H1 (cell line): ENCODE data around the gene DISP3. TPM values are rescaled to one million over a fixed set of nuclear protein-coding genes. Genes with fewer than 3 reads are reported as not detected.

Source experiments
- CTCF ChIA-PET: fragments of 300-600 bp; sonication (Branson Sonifier 250); formaldehyde crosslinking; loops from one replicate; lab custom pipeline; 2021; ENCODE audit not compliant: partially characterized antibody; lab: Charles Lee
- POLR2A ChIA-PET: fragments of 300-600 bp; sonication (Branson Sonifier 250); formaldehyde crosslinking; loops from one replicate; lab custom pipeline; 2021; ENCODE audit warnings: inconsistent platforms; ENCODE audit not compliant: partially characterized antibody; lab: Charles Lee
- DNase-seq, 2 experiments: peaks; one replicate each; pipeline versions ENCODE4 v3.0.0 to v3.0.0-alpha.2; 2010 to 2022; ENCODE audit warnings: low spot score in 2 of 2, low read depth in 1 of 2, mixed read lengths in 1 of 2
- FAIRE-seq: peaks from 2 replicates; lab custom pipeline; 2011; peaks lifted over from hg19 to GRCh38; lab: Jason Lieb, UNC
- H2AFZ ChIP-seq: 2 replicates; pipeline ENCODE4 v1.8.1; 2012; ENCODE audit warnings: low read length, inconsistent platforms
- H2AK5ac ChIP-seq: 2 replicates; pipeline ENCODE4 v1.6.1; 2013; ENCODE audit warnings: low read depth, low read length
- H2BK120ac ChIP-seq: replicated peaks from 2 replicates; pipeline ENCODE3; 2013; ENCODE audit warnings: low read depth, low read length, inconsistent platforms
- H2BK12ac ChIP-seq: 2 replicates; pipeline ENCODE4 v1.6.1; 2013; ENCODE audit warnings: low read depth, low read length
- H2BK15ac ChIP-seq: 2 replicates; pipeline ENCODE4 v1.6.1; 2013; ENCODE audit warnings: low read length
- H2BK20ac ChIP-seq: 2 replicates; pipeline ENCODE4 v1.6.1; 2013; ENCODE audit warnings: low read length
- H2BK5ac ChIP-seq: 2 replicates; pipeline ENCODE4 v1.6.1; 2013; ENCODE audit warnings: low read depth, low read length
- H3K14ac ChIP-seq: 2 replicates; pipeline ENCODE4 v1.6.1; 2013; ENCODE audit warnings: inconsistent platforms; ENCODE audit not compliant: insufficient read length
- H3K18ac ChIP-seq: 2 replicates; pipeline ENCODE4 v1.6.1; 2013; ENCODE audit warnings: low read length; ENCODE audit errors: extremely low read depth
- H3K23ac ChIP-seq: 2 replicates; pipeline ENCODE4 v1.6.1; 2013; ENCODE audit warnings: inconsistent platforms; ENCODE audit not compliant: insufficient read length
- H3K23me2 ChIP-seq: 2 replicates; pipeline ENCODE4 v1.6.1; 2013; ENCODE audit warnings: low read depth, low read length
- H3K27ac ChIP-seq: 2 replicates; pipeline ENCODE4 v1.6.1; 2011; ENCODE audit warnings: low read depth, low read length, inconsistent platforms
- H3K27me3 ChIP-seq, 4 experiments: replicated peaks in 1 of 4; 1 replicate in 1 of 4; 2 replicates in 3 of 4; pipeline versions ENCODE4 v1.6.1 to v1.8.1; 2011 to 2013; ENCODE audit warnings: low read length in 3 of 4, mild to moderate bottlenecking in 3 of 4, inconsistent platforms in 2 of 4, mixed read lengths in 2 of 4, moderate library complexity in 1 of 4; ENCODE audit not compliant: control insufficient read depth in 3 of 4, insufficient read depth in 3 of 4; ENCODE audit errors: extremely low read depth in 1 of 4
- H3K36me3 ChIP-seq, 4 experiments: 2 replicates each; pipeline versions ENCODE4 v1.6.1 to v1.8.1; 2011 to 2013; ENCODE audit warnings: mild to moderate bottlenecking in 4 of 4, low read length in 3 of 4, moderate library complexity in 2 of 4, control low read depth in 1 of 4, inconsistent platforms in 1 of 4; ENCODE audit not compliant: insufficient read depth in 4 of 4, control insufficient read depth in 2 of 4
- H3K4ac ChIP-seq: replicated peaks from 2 replicates; pipeline ENCODE3; 2013; ENCODE audit warnings: low read length, low read depth, mixed read lengths, inconsistent platforms; ENCODE audit not compliant: insufficient read length
- H3K4me1 ChIP-seq, 4 experiments: replicated peaks in 1 of 4; 1 replicate in 1 of 4; 2 replicates in 3 of 4; pipeline versions ENCODE4 v1.6.1 to v1.8.1; 2011 to 2013; ENCODE audit warnings: low read length in 3 of 4, inconsistent platforms in 2 of 4, mixed read lengths in 1 of 4; ENCODE audit not compliant: insufficient read depth in 4 of 4, control insufficient read depth in 3 of 4
- H3K4me2 ChIP-seq, 2 experiments: 2 replicates each; pipeline versions ENCODE4 v1.6.1 to v1.8.1; 2011 to 2013; ENCODE audit warnings: low read depth in 2 of 2, low read length in 2 of 2, control low read depth in 1 of 2, inconsistent platforms in 1 of 2, mild to moderate bottlenecking in 1 of 2; ENCODE audit not compliant: insufficient read depth in 1 of 2
- H3K4me3 ChIP-seq, 4 experiments: fragments of 200-600, 300-600 bp in 1 of 4; sonication (generic), shearing (Covaris generic), sonication (Bioruptor Twin) in 1 of 4; 2 replicates each; pipeline versions ENCODE4 v1.5.1 to v1.8.1; 2011 to 2016; ENCODE audit warnings: low read length in 4 of 4, low read depth in 3 of 4, control low read depth in 2 of 4, inconsistent platforms in 2 of 4, mild to moderate bottlenecking in 2 of 4, mixed read lengths in 1 of 4, moderate library complexity in 1 of 4; ENCODE audit not compliant: insufficient read depth in 2 of 4; ENCODE audit errors: extremely low read depth in 1 of 4
- H3K56ac ChIP-seq: replicated peaks from 2 replicates; pipeline ENCODE3; 2013; ENCODE audit warnings: low read depth, mild to moderate bottlenecking, mixed read lengths, low read length, inconsistent platforms; ENCODE audit not compliant: insufficient read length
- H3K79me1 ChIP-seq: 2 replicates; pipeline ENCODE4 v1.6.1; 2013; ENCODE audit warnings: low read depth, low read length, control low read depth
- H3K79me2 ChIP-seq, 2 experiments: 2 replicates each; pipeline versions ENCODE4 v1.6.1 to v1.8.1; 2012 to 2013; ENCODE audit warnings: low read length in 2 of 2, mild to moderate bottlenecking in 2 of 2, inconsistent platforms in 1 of 2; ENCODE audit not compliant: insufficient read depth in 2 of 2, control insufficient read depth in 1 of 2
- H3K9ac ChIP-seq, 4 experiments: replicated peaks in 1 of 4; 1 replicate in 1 of 4; 2 replicates in 3 of 4; pipeline versions ENCODE4 v1.6.1 to v1.8.1; 2011 to 2013; ENCODE audit warnings: low read depth in 3 of 4, low read length in 3 of 4, control low read depth in 2 of 4, mild to moderate bottlenecking in 2 of 4, moderate library complexity in 2 of 4, inconsistent platforms in 1 of 4; ENCODE audit errors: extremely low read depth in 1 of 4
- H3K9me3 ChIP-seq, 2 experiments: 2 replicates each; pipeline versions ENCODE4 v1.6.1 to v1.8.1; 2012 to 2013; ENCODE audit warnings: mild to moderate bottlenecking in 2 of 2, moderate library complexity in 2 of 2, control low read depth in 1 of 2, inconsistent platforms in 1 of 2, low read depth in 1 of 2, low read length in 1 of 2, mixed read lengths in 1 of 2; ENCODE audit not compliant: insufficient read depth in 2 of 2
- H4K20me1 ChIP-seq, 2 experiments: replicated peaks in 1 of 2; 2 replicates each; pipeline versions ENCODE3 to v1.8.1; 2011 to 2013; ENCODE audit warnings: inconsistent platforms in 2 of 2, low read length in 2 of 2, mild to moderate bottlenecking in 1 of 2; ENCODE audit not compliant: insufficient read depth in 2 of 2, control insufficient read depth in 1 of 2
- H4K5ac ChIP-seq: 2 replicates; pipeline ENCODE4 v1.6.1; 2013; ENCODE audit warnings: low read length, low read depth, mixed read lengths, inconsistent platforms; ENCODE audit not compliant: insufficient read length
- H4K8ac ChIP-seq: 2 replicates; pipeline ENCODE4 v1.8.0; 2013; ENCODE audit warnings: mild to moderate bottlenecking, moderate library complexity, low read length, inconsistent platforms; ENCODE audit not compliant: insufficient read depth; ENCODE audit errors: extremely low read depth
- H4K91ac ChIP-seq: replicated peaks from 2 replicates; pipeline ENCODE3; 2013; ENCODE audit warnings: low read length, mixed read lengths, inconsistent platforms; ENCODE audit not compliant: insufficient read length
- BCL11A ChIP-seq, 2 experiments: IDR thresholded peaks; one replicate each; pipeline ENCODE4 v1.6.1; 2011; ENCODE audit warnings: low read depth in 2 of 2, low read length in 2 of 2, mild to moderate bottlenecking in 2 of 2
- FOSL1 ChIP-seq: IDR thresholded peaks from 2 replicates; pipeline ENCODE4 v1.6.1; 2011; ENCODE audit warnings: mild to moderate bottlenecking, low read depth, low read length, moderate library complexity; ENCODE audit not compliant: insufficient read depth
- MAFK ChIP-seq: IDR thresholded peaks from 2 replicates; pipeline ENCODE4 v1.6.1; 2012; ENCODE audit warnings: low read depth, mild to moderate bottlenecking, improper control_type of control experiment, low read length
- WGBS, 2 experiments: shearing (Covaris generic) in 1 of 2; methylation state at CpG; one replicate each; pipeline versions ENCODE4 v1.1.6 to v1.1.7; 2013 to 2015; ENCODE audit warnings: low lambda C conversion rate in 2 of 2, mixed read lengths in 2 of 2, inconsistent platforms in 1 of 2, low coverage in 1 of 2, missing lambda C conversion rate in 1 of 2; ENCODE audit not compliant: insufficient replicate concordance in 2 of 2, insufficient coverage in 1 of 2, insufficient read length in 1 of 2; ENCODE audit errors: extremely low coverage in 1 of 2, missing lambda C conversion rate in 1 of 2; 5-methylcytosine and 5-hydroxymethylcytosine counted together
- polyA plus RNA-seq, 7 experiments: library from polyadenylated mRNA; depleted of rRNA in 3 of 7; stranded (reverse) in 5 of 7; unstranded in 2 of 7; fragments of >200 nt in 5 of 7; fragments of 200-250 nt in 2 of 7; gene quantifications; 1 replicate in 5 of 7; 2 replicates in 1 of 7; 4 replicates in 1 of 7; pipeline versions ENCODE4 v1.2.1 to v1.2.3, GENCODE V29; 2011 to 2013; ENCODE audit warnings: missing spikeins in 2 of 7, mixed read lengths in 2 of 7
- total RNA-seq: library from RNA; stranded (reverse); fragmentation: NEBNext Ultra II Directional; extraction: Animal tissue kit (Norgen Biotek cat#: 25700); gene quantifications from 2 replicates; pipeline ENCODE4 v1.2.1, GENCODE V29; 2021

DISP3 gene
- total and polyA plus RNA-seq, 2 of the 8 experiments (the other 6 are each of a cell fraction or from before 2014, with no cell fraction given): 3.4 to 4.6 TPM

DNA sequence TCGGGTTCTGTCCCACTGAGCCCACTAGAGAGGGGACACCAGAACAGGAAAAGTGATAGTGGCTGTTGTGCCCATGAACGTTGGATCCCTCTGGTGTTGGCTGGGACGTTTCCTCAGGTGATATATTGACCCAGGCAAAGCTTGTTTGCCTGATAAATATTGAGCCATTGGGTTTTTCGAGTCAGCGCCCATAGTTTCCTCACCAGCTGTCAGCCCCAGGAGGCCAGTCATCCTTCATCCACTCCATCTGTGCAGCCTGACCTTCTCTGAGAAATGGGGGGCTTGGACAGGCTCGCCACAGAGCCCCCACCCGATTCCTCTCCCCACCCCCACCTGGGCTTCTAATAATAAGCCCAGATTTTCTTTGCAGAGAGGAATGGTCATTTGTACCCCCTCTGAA is 13.3 kb downstream of the DISP3 start:
- Histone ChIP-seq H2BK5ac (no peak overlapping the region), H3K36me3 (no peaks in the 10 kb centered on the region), H2BK20ac (no peak overlapping the region), H2BK12ac (no peak overlapping the region), H3K23ac (no peak overlapping the region), H3K56ac (no peak overlapping the region), H3K4me2 (no peak overlapping the region), H3K27ac (no peak overlapping the region), H3K23me2 (no peaks in the 10 kb centered on the region; the same call in 1 of the 2 replicates), H4K5ac (no peak overlapping the region), H2BK120ac (no peak overlapping the region), H4K20me1 (peaks cover 0 to 2% of the 10 kb centered on the region in 2 experiments), H3K27me3 (no peaks in the 10 kb centered on the region), H3K79me1 (no peaks in the 10 kb centered on the region), H3K4me1 (peaks cover 2 to 7% (median 3%) of the 10 kb centered on the region in 4 experiments; a peak in 6 of 7 replicates), H3K4me3 (no peak overlapping the region), H3K79me2 (no peaks in the 10 kb centered on the region), H3K9ac (no peak overlapping the region), H2BK15ac (no peak overlapping the region), H2AK5ac (no peak overlapping the region), H3K14ac (no peak overlapping the region), H3K4ac (no peak overlapping the region), H3K9me3 (0 out of 4 replicates have a peak, but pooled peaks cover 0 to 5% of the 10 kb centered on the region in 2 experiments), H2AFZ (no peak overlapping the region), H4K8ac (no peak overlapping the region), H4K91ac (no peak overlapping the region), H3K18ac (no peak overlapping the region)
- CTCF ChIA-PET: interaction anchor here (1.2 kb wide), 1 partner anchor 81 kb away, joined by 4 read pairs; no protein-coding TSS in a partner anchor
- no peak for FAIRE-seq
- POLR2A ChIA-PET: interaction anchor here (2.4 kb wide), 1 partner anchor 14 kb away, joined by 10 read pairs; the partner anchor contains the start of gene DISP3
- 80% methylated on average over 7 of the region's 7 CpGs; no CpG with 5 or more reads in 1 of the 2 experiments for WGBS, 2 experiments
- no peak for DNase-seq
- TF ChIP-seq BCL11A (IDR thresholded peaks at IDR 0.05; ENCODE audit: low read depth in 2 of 2, low read length in 2 of 2) (no peak), MAFK (no peak), FOSL1 (no peak)
